Endothelial cell of umbilical vein (primary cell): ENCODE results near the gene HDAC4. TPM values are rescaled to one million over a fixed set of nuclear protein-coding genes. Genes with fewer than 3 reads are reported as not detected.
A peak's percentile ranks its signal among the peaks of the same experiment; 100 is the strongest.

Source experiments
- BruUV-seq: library from RNA; stranded (reverse); fragments of 400-500 nt; replicated peaks from 2 replicates; lab custom pipeline; 2021; lab: Mats Ljungman, UMichigan
- CTCF ChIA-PET: fragments of 300-600, 350-600 bp; sonication (Branson Sonifier 250); formaldehyde crosslinking; loops from one replicate; lab custom pipeline; 2021; ENCODE audit warnings: antibody characterized with exemption, inconsistent platforms; lab: Charles Lee
- POLR2A ChIA-PET: fragments of 300-600, 350-600 bp; sonication (Branson Sonifier 250); formaldehyde crosslinking; loops from one replicate; lab custom pipeline; 2021; ENCODE audit warnings: antibody characterized with exemption, inconsistent platforms; lab: Charles Lee
- DNase-seq: peaks from one replicate; pipeline ENCODE4 v3.0.0-alpha.2; 2011; ENCODE audit warnings: low read depth, low spot score
- FAIRE-seq: peaks from 2 replicates; lab custom pipeline; 2011; peaks lifted over from hg19 to GRCh38; lab: Jason Lieb, UNC
- H2AFZ ChIP-seq: 2 replicates; pipeline ENCODE4 v1.6.0; 2012; ENCODE audit warnings: low read depth, low read length, control low read depth, inconsistent platforms
- H3K27ac ChIP-seq: 2 replicates; pipeline ENCODE4 v1.5.1; 2011; ENCODE audit warnings: low read depth, mild to moderate bottlenecking, control low read depth, low read length, moderate library complexity; ENCODE audit not compliant: insufficient read depth
- H3K27me3 ChIP-seq, 2 experiments: 2 replicates each; pipeline versions ENCODE4 v1.6.0 to v1.6.1; 2011; ENCODE audit warnings: low read length in 2 of 2, mixed read lengths in 1 of 2; ENCODE audit not compliant: control insufficient read depth in 2 of 2, insufficient read depth in 2 of 2
- H3K36me3 ChIP-seq, 2 experiments: 2 replicates in 1 of 2; 3 replicates in 1 of 2; pipeline ENCODE4 v1.5.1; 2011; ENCODE audit warnings: low read length in 2 of 2, mild to moderate bottlenecking in 1 of 2, moderate library complexity in 1 of 2; ENCODE audit not compliant: control insufficient read depth in 2 of 2, insufficient read depth in 2 of 2; ENCODE audit errors: extremely low read depth in 1 of 2
- H3K4me1 ChIP-seq: 3 replicates; pipeline ENCODE4 v1.5.1; 2011; ENCODE audit warnings: mild to moderate bottlenecking, low read length; ENCODE audit not compliant: control insufficient read depth, insufficient read depth; ENCODE audit errors: extremely low read depth
- H3K4me2 ChIP-seq: 2 replicates; pipeline ENCODE4 v1.6.1; 2011; ENCODE audit warnings: low read length, control low read depth, mixed read lengths; ENCODE audit not compliant: insufficient read depth
- H3K4me3 ChIP-seq, 3 experiments: fragments of 200-600 bp in 1 of 3; sonication (generic), shearing (Covaris generic) in 1 of 3; replicated peaks in 1 of 3; 2 replicates each; pipeline ENCODE4 v1.5.1; 2011 to 2016; ENCODE audit warnings: control low read depth in 3 of 3, low read length in 3 of 3, mild to moderate bottlenecking in 2 of 3, inconsistent platforms in 1 of 3, low read depth in 1 of 3, moderate library complexity in 1 of 3; ENCODE audit not compliant: insufficient read depth in 1 of 3
- H3K79me2 ChIP-seq: 2 replicates; pipeline ENCODE4 v1.6.0; 2012; ENCODE audit warnings: low read length, inconsistent platforms; ENCODE audit not compliant: control insufficient read depth, insufficient read depth
- H3K9ac ChIP-seq: replicated peaks from 2 replicates; pipeline ENCODE3; 2011; ENCODE audit warnings: low read length, control low read depth; ENCODE audit not compliant: insufficient read depth; ENCODE audit errors: extremely low read depth
- H3K9me1 ChIP-seq: replicated peaks from 3 replicates; pipeline ENCODE4 v1.6.0; 2011; ENCODE audit warnings: mild to moderate bottlenecking, low read length; ENCODE audit not compliant: control insufficient read depth, insufficient read depth; ENCODE audit errors: extremely low read depth
- H3K9me3 ChIP-seq: replicated peaks from 2 replicates; pipeline ENCODE4 v1.5.1; 2012; ENCODE audit warnings: low read length, inconsistent platforms; ENCODE audit not compliant: control insufficient read depth, insufficient read depth
- H4K20me1 ChIP-seq: replicated peaks from 2 replicates; pipeline ENCODE3; 2011; ENCODE audit warnings: mild to moderate bottlenecking, low read length; ENCODE audit not compliant: control insufficient read depth, insufficient read depth; ENCODE audit errors: extremely low read depth
- EZH2 ChIP-seq: IDR thresholded peaks from 2 replicates; pipeline ENCODE4 v1.6.1; 2012; ENCODE audit warnings: borderline replicate concordance, low read depth, mild to moderate bottlenecking, moderate library complexity, low read length, inconsistent platforms; ENCODE audit not compliant: severe bottlenecking
- FOS ChIP-seq: IDR thresholded peaks from 2 replicates; pipeline ENCODE4 v1.6.1; 2011; ENCODE audit warnings: mild to moderate bottlenecking, low read length, moderate library complexity, borderline replicate concordance; ENCODE audit not compliant: insufficient read depth
- GATA2 ChIP-seq: IDR thresholded peaks from 2 replicates; pipeline ENCODE4 v1.7.0; 2011; ENCODE audit warnings: low read depth, mild to moderate bottlenecking, moderate library complexity, mixed read lengths, low read length; ENCODE audit not compliant: insufficient read length, insufficient read depth
- JUN ChIP-seq: IDR thresholded peaks from 2 replicates; pipeline ENCODE4 v1.6.1; 2011; ENCODE audit warnings: borderline replicate concordance, low read depth; ENCODE audit not compliant: insufficient read length, insufficient read depth
- MYC ChIP-seq: IDR thresholded peaks from one replicate; pipeline ENCODE4 v1.6.1; 2011; ENCODE audit warnings: mild to moderate bottlenecking, low read depth, low read length
- POLR2A ChIP-seq: IDR thresholded peaks from 2 replicates; pipeline ENCODE4 v1.6.1; 2012; ENCODE audit warnings: low read depth, mild to moderate bottlenecking, control low read depth, low read length
- POLR2AphosphoS5 ChIP-seq: IDR thresholded peaks from 2 replicates; pipeline ENCODE4 v1.6.1; 2012; ENCODE audit warnings: low read depth, mild to moderate bottlenecking, control low read depth, low read length, moderate library complexity; ENCODE audit not compliant: insufficient read depth
- dilution Hi-C: fragments of 300-500 bp; cut with MboI; formaldehyde crosslinking; loops from one replicate; pipeline ENCODE4 v1.15.0; 2019; ENCODE audit warnings: low sequenced_read_pairs; ENCODE audit not compliant: extremely low pct_ligation_motif_present
- intact Hi-C: fragments of 100-400 bp; cut with micrococcal nuclease; formaldehyde crosslinking; loops from one replicate; pipeline ENCODE4 v1.10.0; 2022
- polyA plus RNA-seq, 4 experiments: library from polyadenylated mRNA; depleted of rRNA in 3 of 4; stranded (reverse) in 3 of 4; unstranded in 1 of 4; fragments of >200 nt; gene quantifications; 2 replicates each; pipeline versions ENCODE4 v1.2.1 to v1.2.3, GENCODE V29; 2011 to 2012; ENCODE audit warnings: missing spikeins in 1 of 4
- total RNA-seq: library from RNA; stranded (reverse); gene quantifications from 2 replicates; pipeline ENCODE4 v1.2.3, GENCODE V29; 2021
- TF ChIP-seq, protein P1 (sequence below): IDR thresholded peaks from 2 replicates; pipeline ENCODE4 v1.6.1; 2011; ENCODE audit not compliant: insufficient read depth, insufficient read length
- TF ChIP-seq, protein P2 (sequence below), 2 donors: IDR thresholded peaks; 1 replicate in 1 of 2; 2 replicates in 1 of 2; pipeline ENCODE4 v1.5.1; 2011; ENCODE audit warnings: low read length in 2 of 2, mild to moderate bottlenecking in 2 of 2, moderate library complexity in 2 of 2, control low read depth in 1 of 2, inconsistent platforms in 1 of 2, low read depth in 1 of 2; ENCODE audit not compliant: insufficient read depth in 1 of 2; ENCODE audit errors: extremely low read depth in 1 of 2

The HDAC4 gene
- total and polyA plus RNA-seq, 2 donors (not counting 3 experiments of a cell fraction or from before 2014, with no cell fraction given), result 13.4 to 33.0 TPM

DNA sequence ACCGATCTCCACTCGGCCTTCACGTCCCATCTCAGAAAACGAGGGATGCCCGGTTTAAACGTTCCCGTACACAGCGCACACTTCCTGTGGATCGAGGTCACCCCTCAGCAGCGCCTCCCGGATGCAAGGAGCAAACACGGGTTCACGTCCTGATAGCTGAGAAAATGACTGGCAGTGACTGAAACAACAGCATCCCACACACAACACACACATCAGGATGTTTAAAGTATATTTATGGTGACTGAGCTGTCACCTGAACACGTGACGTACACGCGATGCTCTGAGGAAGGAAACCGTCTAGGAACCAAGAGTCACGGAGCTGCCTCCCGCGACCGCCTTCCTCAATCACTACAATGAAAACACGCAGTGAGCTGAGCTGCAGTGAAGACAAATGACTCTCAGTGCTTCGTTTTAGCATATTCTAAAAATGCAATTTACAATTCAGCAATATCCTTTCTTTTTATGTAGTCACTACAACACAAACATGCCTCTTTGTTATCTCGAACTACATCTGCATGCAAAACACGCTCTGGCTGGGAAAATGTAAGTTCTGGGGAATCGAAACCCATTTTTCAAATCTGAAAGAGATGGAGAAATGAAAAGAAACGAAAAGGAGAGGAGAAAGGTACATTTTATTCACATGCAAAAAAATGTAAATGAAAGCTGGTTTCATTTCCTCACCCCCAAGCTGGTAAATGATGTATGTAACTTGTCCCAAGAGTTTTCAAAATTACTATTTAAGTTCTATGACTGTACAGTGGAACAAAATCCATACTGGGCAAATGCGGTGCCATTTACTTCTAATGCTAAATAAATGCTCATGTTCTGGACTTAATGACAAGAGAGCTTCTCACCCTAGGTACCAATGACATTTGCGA, 19.8 kb downstream of the HDAC4 start:
- H3K9ac ChIP-seq, result peak overlapping the region; percentile 1
- TF ChIP-seq POLR2A, result no peak
- TF ChIP-seq EZH2, result no peak
- TF ChIP-seq, protein P1, sequence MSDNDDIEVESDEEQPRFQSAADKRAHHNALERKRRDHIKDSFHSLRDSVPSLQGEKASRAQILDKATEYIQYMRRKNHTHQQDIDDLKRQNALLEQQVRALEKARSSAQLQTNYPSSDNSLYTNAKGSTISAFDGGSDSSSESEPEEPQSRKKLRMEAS, result peak; percentile 76
- TF ChIP-seq POLR2AphosphoS5, result peak; percentile 28
- peak; percentile 58 for TF ChIP-seq GATA2
- TF ChIP-seq MYC, result no peak
- peak; percentile 12 for TF ChIP-seq JUN
- TF ChIP-seq, protein P2, sequence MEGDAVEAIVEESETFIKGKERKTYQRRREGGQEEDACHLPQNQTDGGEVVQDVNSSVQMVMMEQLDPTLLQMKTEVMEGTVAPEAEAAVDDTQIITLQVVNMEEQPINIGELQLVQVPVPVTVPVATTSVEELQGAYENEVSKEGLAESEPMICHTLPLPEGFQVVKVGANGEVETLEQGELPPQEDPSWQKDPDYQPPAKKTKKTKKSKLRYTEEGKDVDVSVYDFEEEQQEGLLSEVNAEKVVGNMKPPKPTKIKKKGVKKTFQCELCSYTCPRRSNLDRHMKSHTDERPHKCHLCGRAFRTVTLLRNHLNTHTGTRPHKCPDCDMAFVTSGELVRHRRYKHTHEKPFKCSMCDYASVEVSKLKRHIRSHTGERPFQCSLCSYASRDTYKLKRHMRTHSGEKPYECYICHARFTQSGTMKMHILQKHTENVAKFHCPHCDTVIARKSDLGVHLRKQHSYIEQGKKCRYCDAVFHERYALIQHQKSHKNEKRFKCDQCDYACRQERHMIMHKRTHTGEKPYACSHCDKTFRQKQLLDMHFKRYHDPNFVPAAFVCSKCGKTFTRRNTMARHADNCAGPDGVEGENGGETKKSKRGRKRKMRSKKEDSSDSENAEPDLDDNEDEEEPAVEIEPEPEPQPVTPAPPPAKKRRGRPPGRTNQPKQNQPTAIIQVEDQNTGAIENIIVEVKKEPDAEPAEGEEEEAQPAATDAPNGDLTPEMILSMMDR (IDR thresholded peaks at IDR 0.05; ENCODE audit: extremely low read depth in 1 of 2, insufficient read depth in 1 of 2, low read depth in 1 of 2, low read length in 2 of 2), result no peak
- TF ChIP-seq FOS, result no peak
- H3K9me1 ChIP-seq, result no peaks in the 10 kb centered on the region
- peak overlapping the region; percentile 60 for H3K4me2 ChIP-seq
- DNase-seq (peak; percentile 80), FAIRE-seq (peak; percentile 93)
- H3K79me2 ChIP-seq, result no peaks in the 10 kb centered on the region
- no peaks in the 10 kb centered on the region for H3K27me3 ChIP-seq
- H3K4me3 ChIP-seq, result peak overlapping the region in 2 of 3 experiments; percentile 27 to 31
- CTCF ChIA-PET, result interaction anchor here (0.7 to 1.9 kb wide), 4 partner anchors 14 to 680 kb away, joined by 3 to 14 read pairs (median 4); partner anchors contain the start of gene HDAC4
- POLR2A ChIA-PET, result interaction anchor here (0.7 to 0.8 kb wide), 2 partner anchors 20 kb away, joined by 4 read pairs; partner anchors contain the start of gene HDAC4
- H3K36me3 ChIP-seq, result peaks cover 0 to 2% of the 10 kb centered on the region in 2 experiments
- no TSS peak for BruUV-seq
- intact Hi-C loops (loop anchor here (1.0 to 5.0 kb wide), 3 partner anchors 20 to 500 kb away; partner anchors contain the start of gene HDAC4), dilution Hi-C loops (no loop called here)
- H4K20me1 ChIP-seq, result no peaks in the 10 kb centered on the region
- no peaks in the 10 kb centered on the region for H3K9me3 ChIP-seq
- H3K27ac ChIP-seq, result peak overlapping the region; percentile 19
- H3K4me1 ChIP-seq, result peaks cover 15% of the 10 kb centered on the region
- H2AFZ ChIP-seq, result peak overlapping the region; percentile 63
